ENCODE results near the gene RNFT2.

DNA sequence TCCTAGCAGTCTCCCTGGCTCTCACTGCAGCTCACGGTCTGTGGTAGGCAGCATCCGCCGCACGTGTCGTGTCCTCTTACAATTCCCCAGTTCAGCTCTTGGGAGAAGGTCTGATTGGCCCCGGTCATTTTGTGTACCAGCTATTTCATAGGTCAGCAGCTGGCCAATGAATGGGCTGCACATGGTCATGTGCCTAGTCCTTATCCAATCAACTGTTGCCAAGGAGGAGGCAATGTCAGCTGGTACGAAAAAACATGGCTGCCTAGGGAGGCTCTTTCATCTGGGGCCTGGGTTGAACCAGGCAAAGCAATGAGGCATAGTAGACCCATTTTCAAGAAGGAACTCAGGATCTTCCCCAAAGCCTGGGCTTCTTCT lies 46.1 kb downstream of the RNFT2 start:
- TF ChIP-seq ZNF121 (tag by site-specific recombination; IDR thresholded peaks at IDR 0.05): no peak
- no peak for TF ChIP-seq ZNF510 (tag by site-specific recombination; IDR thresholded peaks at IDR 0.05; ENCODE audit: insufficient replicate concordance)
- TF ChIP-seq ZNF747 (tag by site-specific recombination; IDR thresholded peaks at IDR 0.05): no peak
- TF ChIP-seq PRDM10 (tag by site-specific recombination; IDR thresholded peaks at IDR 0.05): no peak
- TF ChIP-seq, protein P1, sequence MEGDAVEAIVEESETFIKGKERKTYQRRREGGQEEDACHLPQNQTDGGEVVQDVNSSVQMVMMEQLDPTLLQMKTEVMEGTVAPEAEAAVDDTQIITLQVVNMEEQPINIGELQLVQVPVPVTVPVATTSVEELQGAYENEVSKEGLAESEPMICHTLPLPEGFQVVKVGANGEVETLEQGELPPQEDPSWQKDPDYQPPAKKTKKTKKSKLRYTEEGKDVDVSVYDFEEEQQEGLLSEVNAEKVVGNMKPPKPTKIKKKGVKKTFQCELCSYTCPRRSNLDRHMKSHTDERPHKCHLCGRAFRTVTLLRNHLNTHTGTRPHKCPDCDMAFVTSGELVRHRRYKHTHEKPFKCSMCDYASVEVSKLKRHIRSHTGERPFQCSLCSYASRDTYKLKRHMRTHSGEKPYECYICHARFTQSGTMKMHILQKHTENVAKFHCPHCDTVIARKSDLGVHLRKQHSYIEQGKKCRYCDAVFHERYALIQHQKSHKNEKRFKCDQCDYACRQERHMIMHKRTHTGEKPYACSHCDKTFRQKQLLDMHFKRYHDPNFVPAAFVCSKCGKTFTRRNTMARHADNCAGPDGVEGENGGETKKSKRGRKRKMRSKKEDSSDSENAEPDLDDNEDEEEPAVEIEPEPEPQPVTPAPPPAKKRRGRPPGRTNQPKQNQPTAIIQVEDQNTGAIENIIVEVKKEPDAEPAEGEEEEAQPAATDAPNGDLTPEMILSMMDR (tag by site-specific recombination; IDR thresholded peaks at IDR 0.05): no peak
- no peak for TF ChIP-seq OSR2 (tag by site-specific recombination; IDR thresholded peaks at IDR 0.05)
- no peak for TF ChIP-seq ZNF302 (tag by site-specific recombination; IDR thresholded peaks at IDR 0.05; ENCODE audit: low read depth)
- TF ChIP-seq, protein P2, sequence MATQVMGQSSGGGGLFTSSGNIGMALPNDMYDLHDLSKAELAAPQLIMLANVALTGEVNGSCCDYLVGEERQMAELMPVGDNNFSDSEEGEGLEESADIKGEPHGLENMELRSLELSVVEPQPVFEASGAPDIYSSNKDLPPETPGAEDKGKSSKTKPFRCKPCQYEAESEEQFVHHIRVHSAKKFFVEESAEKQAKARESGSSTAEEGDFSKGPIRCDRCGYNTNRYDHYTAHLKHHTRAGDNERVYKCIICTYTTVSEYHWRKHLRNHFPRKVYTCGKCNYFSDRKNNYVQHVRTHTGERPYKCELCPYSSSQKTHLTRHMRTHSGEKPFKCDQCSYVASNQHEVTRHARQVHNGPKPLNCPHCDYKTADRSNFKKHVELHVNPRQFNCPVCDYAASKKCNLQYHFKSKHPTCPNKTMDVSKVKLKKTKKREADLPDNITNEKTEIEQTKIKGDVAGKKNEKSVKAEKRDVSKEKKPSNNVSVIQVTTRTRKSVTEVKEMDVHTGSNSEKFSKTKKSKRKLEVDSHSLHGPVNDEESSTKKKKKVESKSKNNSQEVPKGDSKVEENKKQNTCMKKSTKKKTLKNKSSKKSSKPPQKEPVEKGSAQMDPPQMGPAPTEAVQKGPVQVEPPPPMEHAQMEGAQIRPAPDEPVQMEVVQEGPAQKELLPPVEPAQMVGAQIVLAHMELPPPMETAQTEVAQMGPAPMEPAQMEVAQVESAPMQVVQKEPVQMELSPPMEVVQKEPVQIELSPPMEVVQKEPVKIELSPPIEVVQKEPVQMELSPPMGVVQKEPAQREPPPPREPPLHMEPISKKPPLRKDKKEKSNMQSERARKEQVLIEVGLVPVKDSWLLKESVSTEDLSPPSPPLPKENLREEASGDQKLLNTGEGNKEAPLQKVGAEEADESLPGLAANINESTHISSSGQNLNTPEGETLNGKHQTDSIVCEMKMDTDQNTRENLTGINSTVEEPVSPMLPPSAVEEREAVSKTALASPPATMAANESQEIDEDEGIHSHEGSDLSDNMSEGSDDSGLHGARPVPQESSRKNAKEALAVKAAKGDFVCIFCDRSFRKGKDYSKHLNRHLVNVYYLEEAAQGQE (tag by site-specific recombination; IDR thresholded peaks at IDR 0.05): no peak
- TF ChIP-seq KLF9 (tag by site-specific recombination; IDR thresholded peaks at IDR 0.05; ENCODE audit: low read depth): no peak
- TF ChIP-seq ZFHX2 (tag by site-specific recombination; conservative IDR thresholded peaks at IDR 0.05): no peak
- TF ChIP-seq ZEB2 (tag by site-specific recombination; IDR thresholded peaks at IDR 0.05): no peak
- no peak for TF ChIP-seq ZNF362 (tag by site-specific recombination; IDR thresholded peaks at IDR 0.05)
- no peak for TF ChIP-seq ZBTB21 (tag by site-specific recombination; IDR thresholded peaks at IDR 0.05)
- no peak for TF ChIP-seq ZNF354C (tag by site-specific recombination; IDR thresholded peaks at IDR 0.05; ENCODE audit: borderline replicate concordance, low read depth)
